AG08395 (cell line): ENCODE results near the gene IZUMO4.
"Not testable (repeated sequence)": the region's sequence is repeated elsewhere in the genome, so short reads cannot be mapped to it uniquely, and the experiment has no call there.

Experiments
- DNase-seq: peaks from one replicate; pipeline ENCODE4 v3.0.0; 2012; ENCODE audit warnings: mixed read lengths, low spot score

The IZUMO4 gene

GRCh38 chr19:2123682-2124387 lies 27.1 kb downstream of the IZUMO4 start:
- no peak for DNase-seq

GRCh38 chr19:2126879-2127518 lies 30.3 kb downstream of the IZUMO4 start:
- no peak for DNase-seq

DNA sequence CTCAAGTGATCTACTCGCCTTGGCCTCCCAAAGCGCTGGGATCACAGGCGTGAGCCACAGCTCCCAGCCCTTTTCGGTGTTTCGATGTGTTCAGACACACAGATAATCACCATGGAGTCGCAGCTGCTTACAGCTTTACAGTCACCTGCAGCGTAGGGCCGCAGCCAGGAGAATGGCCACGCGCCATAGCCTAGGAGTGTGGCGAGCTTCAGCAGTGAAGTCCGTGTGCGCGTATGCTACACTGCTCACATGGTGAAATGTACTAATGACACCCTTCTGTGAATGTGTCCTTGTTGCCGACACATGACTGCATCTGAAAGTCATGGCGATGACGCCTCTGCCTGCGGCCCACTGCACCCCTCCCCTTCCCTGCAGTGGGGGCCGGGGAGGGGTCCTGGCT lies 31.0 kb downstream of the IZUMO4 start:
- no peak for DNase-seq

GRCh38 chr19:2128252-2128651 lies 31.5 kb downstream of the IZUMO4 start:
- not testable (repeated sequence) for DNase-seq

DNA sequence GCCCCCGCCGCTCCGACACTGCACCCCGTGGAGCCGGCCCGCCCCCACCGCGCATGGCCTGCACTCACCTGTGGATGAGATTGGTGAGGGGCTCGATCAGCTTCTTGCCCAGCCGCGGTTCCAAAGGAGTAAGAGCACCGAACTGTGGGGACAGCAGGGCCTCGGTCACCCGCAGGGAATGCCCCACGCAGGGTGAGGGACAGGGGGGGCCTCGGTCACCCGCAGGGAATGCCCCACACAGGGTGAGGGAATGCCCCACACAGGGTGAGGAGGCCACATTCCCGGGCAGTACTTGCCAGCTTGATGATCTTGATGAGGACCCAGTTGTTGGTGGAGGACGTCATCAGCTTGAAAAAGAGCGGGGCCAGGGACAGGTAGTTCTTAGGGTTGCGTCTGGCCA lies 32.3 kb downstream of the IZUMO4 start:
- no peak for DNase-seq

DNA sequence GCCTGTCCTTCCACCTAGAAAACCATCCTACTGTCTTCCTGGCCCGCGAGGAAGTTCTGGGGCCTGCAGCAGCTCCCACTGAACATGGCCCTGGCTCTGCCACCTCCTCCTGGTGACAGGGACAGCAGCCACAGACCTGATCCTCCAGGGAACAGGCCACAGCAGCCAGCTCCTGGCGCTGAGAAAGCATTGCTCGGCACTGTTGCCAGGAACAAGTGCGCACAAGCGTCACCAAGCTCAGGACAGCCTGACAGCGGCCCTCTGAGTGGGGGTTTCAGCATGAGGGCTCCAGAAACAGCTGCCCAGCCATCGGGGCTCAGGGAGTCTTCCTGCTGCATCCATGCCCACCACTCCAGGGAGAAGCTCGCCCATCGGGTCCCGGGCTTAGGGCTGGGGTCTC lies 32.8 kb downstream of the IZUMO4 start:
- DNase-seq: no peak

DNA sequence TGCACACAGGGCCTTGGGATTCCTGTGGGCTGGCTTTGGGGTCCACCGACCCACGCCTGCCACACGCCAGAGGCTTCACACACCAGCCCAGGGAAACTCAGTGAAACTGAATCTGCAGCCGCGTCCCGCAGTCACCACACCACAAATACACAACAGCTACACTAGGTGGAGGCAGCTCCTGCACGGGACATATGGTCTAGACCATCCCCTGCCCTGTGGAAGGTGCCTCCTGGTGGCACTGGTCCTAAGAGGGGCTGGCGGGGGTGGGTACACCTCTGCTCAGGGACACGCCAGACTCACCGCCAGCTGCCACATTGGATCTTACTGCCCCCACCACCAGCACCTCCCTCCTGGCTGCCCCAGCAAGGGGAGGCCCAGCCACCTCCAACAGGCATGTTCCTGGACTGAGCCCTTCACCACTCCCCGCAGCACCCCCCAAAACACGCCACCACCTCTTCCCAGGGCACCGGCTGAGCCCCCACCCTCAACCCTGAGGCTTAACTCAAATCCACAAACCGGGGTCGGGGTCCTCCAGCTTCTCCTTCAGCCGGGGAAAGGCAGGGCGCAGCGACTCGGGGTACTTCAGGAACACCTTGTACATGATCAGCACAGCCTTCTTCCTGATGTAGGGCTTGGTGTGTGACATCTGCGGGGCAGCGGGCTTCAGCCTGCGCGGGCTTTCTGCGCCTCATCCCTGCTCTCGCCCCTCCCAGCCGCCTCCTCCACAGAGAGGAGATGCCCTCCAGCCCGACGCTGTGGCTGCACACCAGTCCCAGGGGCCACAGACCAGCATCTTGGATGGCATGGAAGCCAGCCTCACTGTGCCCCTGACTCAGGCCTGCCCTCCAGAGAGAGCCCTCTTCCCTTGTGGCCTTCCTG lies 33.4 kb downstream of the IZUMO4 start:
- no peak for DNase-seq

GRCh38 chr19:2131012-2131975 lies 34.6 kb downstream of the IZUMO4 start:
- DNase-seq: not testable (repeated sequence)

DNA sequence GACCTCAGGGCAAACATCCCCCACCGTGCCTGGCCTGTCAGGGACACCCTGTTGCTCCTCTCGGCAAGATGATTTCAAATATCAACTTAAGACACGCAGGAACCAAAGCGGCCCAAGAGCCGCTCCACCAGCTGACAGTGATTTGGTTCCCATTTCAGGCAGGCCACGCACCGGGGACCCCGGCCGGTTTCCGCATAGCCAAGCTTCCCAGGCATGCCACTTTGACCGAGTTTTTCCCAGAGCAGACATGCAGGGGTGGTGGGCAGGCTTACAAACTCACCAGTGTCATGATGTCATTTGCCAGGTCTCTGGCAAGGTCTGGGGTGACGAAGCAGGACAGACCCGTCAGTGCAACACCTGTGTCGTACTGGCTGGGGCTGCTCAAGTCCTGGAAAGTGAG lies 35.5 kb downstream of the IZUMO4 start:
- DNase-seq: no peak

DNA sequence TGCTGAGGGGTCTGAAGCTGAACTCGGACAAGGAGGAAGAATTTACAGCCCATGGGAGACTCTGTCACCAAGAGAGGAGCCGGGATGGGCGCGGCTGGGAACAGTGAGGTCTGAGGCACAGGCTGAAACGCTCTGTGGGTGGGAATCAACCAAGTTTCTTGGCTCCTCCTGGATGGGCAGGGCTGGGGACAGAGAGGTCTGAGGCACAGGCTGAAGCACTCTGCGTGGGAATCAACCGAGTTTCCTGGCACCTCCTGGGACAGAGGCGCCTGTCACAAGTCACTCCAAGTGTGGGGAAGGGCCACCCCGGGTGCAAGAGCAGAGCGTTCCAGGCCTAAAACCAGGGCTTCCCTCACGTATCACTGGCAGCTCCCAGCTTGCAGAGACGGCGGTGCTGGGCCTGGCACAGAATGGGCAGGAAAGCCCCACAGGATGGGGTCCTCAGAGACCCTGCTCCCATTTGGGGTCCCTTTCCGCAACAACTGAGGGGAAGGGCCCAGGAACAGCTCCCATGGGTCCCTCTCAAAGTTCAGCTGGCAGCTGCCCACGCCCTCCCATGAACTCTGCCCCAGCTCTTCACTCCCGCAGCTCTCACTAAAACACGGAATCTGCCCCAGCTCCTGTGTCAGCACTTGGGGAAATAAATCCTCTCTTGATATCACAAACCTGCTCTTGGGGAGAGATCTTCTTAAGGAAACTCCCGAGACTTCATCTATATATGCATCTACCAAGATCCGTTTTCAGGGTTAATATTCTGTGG lies 36.2 kb downstream of the IZUMO4 start:
- no peak for DNase-seq

DNA sequence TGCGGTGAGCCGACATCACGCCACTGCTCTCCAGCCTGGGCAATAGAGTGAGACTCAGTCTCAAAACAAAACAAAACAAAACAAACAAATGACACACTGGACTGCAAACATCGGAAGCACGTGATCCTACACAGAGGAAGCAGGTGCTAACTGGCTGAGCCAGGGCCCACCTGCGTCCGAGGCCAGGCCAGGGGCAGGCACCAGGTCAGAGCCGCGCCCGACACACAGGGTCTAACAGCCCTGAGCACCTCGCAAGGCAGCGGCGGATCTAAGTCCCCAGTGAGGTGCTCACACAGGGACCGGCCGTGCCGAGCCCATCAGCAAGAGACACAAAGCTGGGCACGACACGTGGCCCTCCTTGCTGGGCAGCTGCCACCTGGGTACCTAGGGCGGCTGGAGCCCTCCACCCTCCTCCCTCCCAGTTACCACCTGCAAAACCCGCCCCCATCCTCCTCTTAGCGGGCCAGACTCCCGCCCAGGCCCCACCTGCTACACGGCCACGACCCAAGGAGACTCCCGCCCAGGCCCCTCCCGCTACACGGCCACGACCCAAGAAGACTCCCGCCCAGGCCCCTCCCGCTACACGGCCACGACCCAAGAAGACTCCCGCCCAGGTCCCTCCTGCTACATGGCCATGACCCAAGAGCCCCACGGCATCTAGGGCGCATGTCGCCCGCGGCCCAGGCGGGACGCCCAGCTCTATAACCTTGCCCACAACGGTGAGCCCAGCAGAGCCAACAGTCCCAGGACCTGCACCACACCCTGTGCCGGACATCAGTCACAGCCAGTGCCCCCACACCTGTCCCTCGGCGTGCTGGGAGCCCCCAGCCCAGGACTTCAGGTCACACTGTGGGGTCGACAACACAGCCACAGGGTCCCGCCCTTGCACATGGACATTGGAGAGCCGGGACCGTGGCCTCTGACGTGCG lies 39.0 kb downstream of the IZUMO4 start:
- DNase-seq: no peak

GRCh38 chr19:2136796-2137195 lies 40.1 kb downstream of the IZUMO4 start:
- DNase-seq: no peak

- DNase-seq: no peak
Observed at GRCh38 chr19:2138061-2138728, 41.5 kb downstream of the IZUMO4 start.

DNA sequence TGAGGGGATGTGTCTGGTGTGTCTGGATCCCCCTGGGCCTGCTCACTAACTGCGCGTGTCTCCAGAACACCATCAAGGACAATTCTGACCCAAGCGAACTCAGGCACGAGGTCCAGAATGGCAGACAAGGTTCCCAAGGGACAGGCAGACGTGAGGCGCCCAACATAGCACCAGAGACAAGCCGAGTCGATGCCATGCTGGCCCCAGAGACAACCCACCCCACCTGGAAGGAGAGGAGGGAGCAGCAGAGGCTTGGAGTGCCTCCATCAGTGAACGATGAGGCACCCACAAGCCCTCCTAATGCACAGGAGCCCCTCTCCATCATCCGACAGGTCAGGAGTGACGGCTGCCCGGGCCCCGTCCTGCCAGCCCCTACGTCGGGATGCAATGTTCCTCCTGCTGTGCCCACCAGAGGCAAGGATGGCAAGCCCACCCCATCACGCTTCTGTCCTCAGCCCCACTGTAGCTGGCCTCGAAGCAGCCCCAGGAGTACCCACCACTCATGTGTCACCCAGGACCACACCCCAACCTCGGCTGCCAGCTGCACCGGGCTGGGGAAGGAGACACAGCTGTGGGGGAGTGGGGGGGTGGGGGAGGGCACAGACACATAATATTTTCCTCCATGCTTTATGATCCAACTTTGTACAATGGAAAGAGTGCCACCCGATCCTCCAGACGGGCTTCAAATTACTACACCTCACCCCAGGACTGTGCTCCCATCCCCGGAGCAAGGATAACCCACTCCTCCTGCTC lies 42.8 kb downstream of the IZUMO4 start:
- no peak for DNase-seq

- no peak for DNase-seq
Observed at GRCh38 chr19:2140138-2140569, 43.4 kb downstream of the IZUMO4 start.

- DNase-seq: no peak
Observed at GRCh38 chr19:2142173-2142829, 45.6 kb downstream of the IZUMO4 start.

DNA sequence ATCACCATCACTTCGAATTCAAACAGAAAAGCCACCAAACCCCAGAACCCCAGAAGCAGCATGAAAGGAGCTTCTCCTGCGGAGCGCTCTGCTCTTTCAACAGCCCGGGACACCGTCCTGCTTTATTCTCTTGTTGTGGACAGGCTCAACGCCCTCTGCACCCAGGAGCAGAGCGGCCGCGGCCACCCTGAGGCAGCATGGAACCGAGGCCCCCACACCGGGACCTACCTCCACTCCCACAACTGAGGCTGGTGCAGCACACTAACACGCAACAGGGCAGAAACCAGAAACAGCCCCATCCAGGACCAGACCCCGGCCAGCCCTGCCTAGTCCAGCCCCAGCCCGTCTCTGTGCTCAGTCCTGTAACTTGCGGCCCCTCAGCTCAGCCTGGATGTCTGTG lies 47.5 kb downstream of the IZUMO4 start:
- no peak for DNase-seq

- DNase-seq: no peak
Observed at GRCh38 chr19:2145831-2146241, 49.1 kb downstream of the IZUMO4 start.
